DND-41 (cell line): ENCODE measurements around the gene KCTD3.

Experiments
- EZH2 ChIP-seq: IDR thresholded peaks from 3 replicates; pipeline ENCODE4 v1.6.1; 2012; ENCODE audit warnings: borderline replicate concordance, low read depth, mild to moderate bottlenecking, moderate library complexity, low read length, inconsistent platforms; ENCODE audit not compliant: severe bottlenecking
- TF ChIP-seq, protein P1 (sequence below): IDR thresholded peaks from 2 replicates; pipeline ENCODE4 v1.5.1; 2012; ENCODE audit warnings: borderline replicate concordance, low read length, moderate library complexity, mild to moderate bottlenecking; ENCODE audit not compliant: poor library complexity, severe bottlenecking; ENCODE audit errors: extremely low read depth

DNA sequence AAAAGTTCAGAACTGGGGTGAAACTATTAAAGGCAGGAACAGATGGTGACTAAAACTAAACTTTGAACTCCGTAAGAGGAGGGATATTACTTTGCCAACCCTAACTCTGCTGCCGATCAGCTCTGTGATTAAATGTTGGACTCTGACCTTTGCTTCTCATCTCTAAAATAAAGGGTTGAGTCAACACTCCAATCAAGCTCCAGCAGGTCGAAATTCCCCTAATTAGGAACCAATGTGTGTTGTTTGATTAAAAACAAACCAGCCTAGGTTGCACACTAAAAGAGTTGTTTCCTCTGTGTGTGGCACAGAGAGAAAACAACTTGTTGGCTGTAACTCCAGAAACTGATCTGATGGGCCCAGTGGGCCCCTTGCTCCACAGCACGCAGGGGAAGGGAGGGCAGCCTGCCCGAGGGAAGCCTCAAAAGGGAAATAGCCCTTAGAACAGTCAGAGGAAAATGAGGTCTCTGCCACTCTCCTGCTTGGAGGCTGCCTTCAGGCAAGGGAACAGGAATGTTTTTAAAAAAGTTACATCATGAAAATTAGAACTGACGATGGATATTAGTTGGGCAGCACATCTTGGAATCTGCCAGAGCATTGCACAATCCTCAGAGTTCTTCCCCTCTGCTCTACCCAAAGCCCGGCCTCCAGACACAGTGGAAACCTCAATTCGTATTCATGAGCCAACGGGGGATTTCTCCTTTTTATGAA lies 69.3 kb downstream of the KCTD3 start:
- TF ChIP-seq, protein P1, sequence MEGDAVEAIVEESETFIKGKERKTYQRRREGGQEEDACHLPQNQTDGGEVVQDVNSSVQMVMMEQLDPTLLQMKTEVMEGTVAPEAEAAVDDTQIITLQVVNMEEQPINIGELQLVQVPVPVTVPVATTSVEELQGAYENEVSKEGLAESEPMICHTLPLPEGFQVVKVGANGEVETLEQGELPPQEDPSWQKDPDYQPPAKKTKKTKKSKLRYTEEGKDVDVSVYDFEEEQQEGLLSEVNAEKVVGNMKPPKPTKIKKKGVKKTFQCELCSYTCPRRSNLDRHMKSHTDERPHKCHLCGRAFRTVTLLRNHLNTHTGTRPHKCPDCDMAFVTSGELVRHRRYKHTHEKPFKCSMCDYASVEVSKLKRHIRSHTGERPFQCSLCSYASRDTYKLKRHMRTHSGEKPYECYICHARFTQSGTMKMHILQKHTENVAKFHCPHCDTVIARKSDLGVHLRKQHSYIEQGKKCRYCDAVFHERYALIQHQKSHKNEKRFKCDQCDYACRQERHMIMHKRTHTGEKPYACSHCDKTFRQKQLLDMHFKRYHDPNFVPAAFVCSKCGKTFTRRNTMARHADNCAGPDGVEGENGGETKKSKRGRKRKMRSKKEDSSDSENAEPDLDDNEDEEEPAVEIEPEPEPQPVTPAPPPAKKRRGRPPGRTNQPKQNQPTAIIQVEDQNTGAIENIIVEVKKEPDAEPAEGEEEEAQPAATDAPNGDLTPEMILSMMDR, result no peak
- TF ChIP-seq EZH2, result no peak
